ENCODE data around the gene HTT. TPM values are rescaled to one million over a fixed set of nuclear protein-coding genes. Genes with fewer than 3 reads are reported as not detected.

Gene HTT
- total RNA-seq, 1 donor from 2014 or later = 32.5 TPM

- no peak for TF ChIP-seq CTCF (conservative IDR thresholded peaks at IDR 0.05; ENCODE audit: low read depth, low read length)
- no peak for DNase-seq (ENCODE audit: low read depth)
- H3K4me3 ChIP-seq (ENCODE audit: low read depth, low read length) = no peak overlapping the region
Observed at GRCh38 chr4:3243136-3243780, 168.8 kb downstream of the HTT start.

GRCh38 chr4:3244002-3244401, 169.5 kb downstream of the HTT start:
- DNase-seq (ENCODE audit: low read depth) = no peak
- TF ChIP-seq CTCF (conservative IDR thresholded peaks at IDR 0.05; ENCODE audit: low read depth, low read length) = no peak
- H3K4me3 ChIP-seq (ENCODE audit: low read depth, low read length) = no peak overlapping the region

GRCh38 chr4:3244747-3245146, 170.3 kb downstream of the HTT start:
- no peak for TF ChIP-seq CTCF (conservative IDR thresholded peaks at IDR 0.05; ENCODE audit: low read depth, low read length)
- DNase-seq (ENCODE audit: low read depth) = no peak
- no peak overlapping the region for H3K4me3 ChIP-seq (ENCODE audit: low read depth, low read length)

GRCh38 chr4:3245676-3246075, 171.2 kb downstream of the HTT start:
- H3K4me3 ChIP-seq (ENCODE audit: low read depth, low read length) = no peak overlapping the region
- TF ChIP-seq CTCF (conservative IDR thresholded peaks at IDR 0.05; ENCODE audit: low read depth, low read length) = no peak
- DNase-seq (ENCODE audit: low read depth) = no peak

- DNase-seq (ENCODE audit: low read depth) = no peak
- TF ChIP-seq CTCF (conservative IDR thresholded peaks at IDR 0.05; ENCODE audit: low read depth, low read length) = peak; percentile 7
- no peak overlapping the region for H3K4me3 ChIP-seq (ENCODE audit: low read depth, low read length)
Observed at GRCh38 chr4:3246458-3247398, 172.2 kb downstream of the HTT start.

GRCh38 chr4:3247399-3248177, 173.1 kb downstream of the HTT start:
- DNase-seq (ENCODE audit: low read depth) = no peak
- H3K4me3 ChIP-seq (ENCODE audit: low read depth, low read length) = no peak overlapping the region
- no peak for TF ChIP-seq CTCF (conservative IDR thresholded peaks at IDR 0.05; ENCODE audit: low read depth, low read length)

Measured in epithelial cell of proximal tubule (primary cell).